HG03439 (cell line): ENCODE results near the gene TRPV5.

Source experiments
- ATAC-seq: cut with Tn5 transposase; IDR thresholded peaks from one replicate; pipeline ENCODE4 v1.9.1; 2021; ENCODE audit warnings: mild to moderate bottlenecking, moderate library complexity; ENCODE audit not compliant: unreplicated experiment

The TRPV5 gene

DNA sequence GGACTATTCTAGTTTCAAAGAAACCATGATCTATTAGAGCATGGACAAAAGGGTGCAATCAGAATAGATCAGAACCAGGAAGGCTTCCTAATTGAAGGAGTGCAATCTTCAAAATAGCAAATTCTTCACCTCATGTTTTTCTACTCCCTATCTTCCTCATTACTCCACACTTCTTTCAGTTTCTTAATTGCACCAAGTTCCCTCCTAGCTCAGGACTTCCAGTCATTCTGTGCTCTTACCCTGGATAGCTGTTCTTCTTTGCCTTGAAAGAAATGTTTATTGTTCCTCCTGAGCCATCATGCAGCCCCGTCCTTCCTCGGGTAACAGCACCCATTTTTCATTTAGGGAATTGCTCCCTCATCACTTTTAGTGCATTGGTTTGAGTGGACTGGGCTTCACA, 23.1 kb downstream of the TRPV5 start:
- ATAC-seq = no peak

DNA sequence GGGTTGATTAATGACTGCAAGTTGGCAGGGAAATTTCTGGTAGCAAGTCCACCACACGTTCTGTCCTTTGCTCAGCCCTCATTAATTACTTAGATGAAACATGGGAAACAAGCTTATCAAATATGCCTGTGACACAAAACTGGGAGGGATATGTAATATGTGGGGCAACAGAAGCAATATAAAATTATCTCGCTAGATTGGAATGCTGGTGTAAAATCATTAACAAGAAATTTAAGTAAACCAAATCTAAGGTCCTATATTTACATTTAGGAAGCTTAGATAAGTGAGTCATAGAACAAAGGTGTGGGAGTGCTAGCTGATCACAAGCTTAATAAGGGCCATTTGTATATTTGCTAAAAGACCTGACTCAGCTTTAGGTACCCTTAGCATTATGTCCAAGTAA, 23.5 kb downstream of the TRPV5 start:
- no peak for ATAC-seq

DNA sequence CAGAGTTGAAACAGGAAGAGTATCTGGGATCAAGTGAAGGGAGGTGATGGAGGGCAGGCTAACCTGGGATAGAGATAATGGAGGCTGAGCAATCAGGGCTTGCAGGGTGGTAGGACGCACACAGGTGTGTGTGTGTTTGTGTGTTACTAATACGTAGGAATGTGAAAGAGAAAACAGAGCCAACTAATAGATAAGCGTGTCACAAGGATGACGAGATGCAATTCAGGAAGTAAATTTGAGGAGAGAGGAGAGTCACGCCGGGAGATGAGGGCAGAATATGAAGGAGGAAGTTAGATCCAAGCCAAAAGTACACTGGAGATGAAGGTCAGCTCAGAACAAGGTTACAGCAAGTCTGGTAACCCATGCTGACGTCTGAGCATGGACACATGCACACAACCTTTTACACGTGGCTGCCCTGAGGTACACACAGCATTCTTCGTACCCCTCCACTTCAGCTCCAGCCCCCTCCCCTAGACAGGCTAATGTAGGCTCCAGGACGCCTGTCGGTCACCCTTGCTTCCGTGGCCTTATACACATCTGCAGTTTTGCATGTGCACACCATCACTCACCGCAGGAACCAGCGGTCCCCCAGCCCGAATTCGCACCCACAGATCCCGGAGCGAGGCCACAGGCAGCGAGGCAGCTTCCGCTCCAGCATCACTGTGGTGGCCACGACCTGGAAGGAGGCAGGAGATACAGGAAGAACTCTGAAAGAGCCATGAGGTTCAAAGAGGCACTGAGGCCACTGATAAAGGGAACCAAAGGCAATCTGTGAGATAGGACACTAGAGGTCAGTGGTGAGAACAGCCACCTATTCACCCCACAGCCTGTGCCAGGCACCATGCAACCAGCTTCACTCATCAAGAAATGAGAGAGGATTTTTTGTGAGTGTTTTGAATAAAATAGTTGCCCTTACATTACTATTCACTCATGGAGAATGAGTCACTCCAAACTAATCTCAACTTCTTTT, 24.3 kb downstream of the TRPV5 start:
- ATAC-seq = no peak

DNA sequence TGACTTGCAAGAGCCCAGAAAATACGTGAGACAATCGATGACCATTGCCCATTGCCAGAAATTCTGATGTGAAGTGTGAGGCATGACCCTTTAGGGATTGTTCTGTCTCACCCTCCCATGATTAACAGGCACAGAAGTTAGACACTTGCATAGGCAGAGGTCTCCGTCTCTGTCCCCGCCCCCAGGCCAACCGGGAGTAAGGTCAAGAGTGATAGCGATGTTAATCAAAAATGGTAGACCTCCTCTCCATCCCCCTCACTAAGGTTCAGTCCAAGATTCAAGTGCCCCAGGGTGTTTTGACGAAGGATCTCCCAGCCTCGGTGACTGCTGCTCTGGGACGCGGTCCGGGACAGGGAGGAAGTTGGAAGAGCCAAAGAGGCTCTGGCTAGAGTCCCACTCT, 25.3 kb downstream of the TRPV5 start:
- no peak for ATAC-seq

DNA sequence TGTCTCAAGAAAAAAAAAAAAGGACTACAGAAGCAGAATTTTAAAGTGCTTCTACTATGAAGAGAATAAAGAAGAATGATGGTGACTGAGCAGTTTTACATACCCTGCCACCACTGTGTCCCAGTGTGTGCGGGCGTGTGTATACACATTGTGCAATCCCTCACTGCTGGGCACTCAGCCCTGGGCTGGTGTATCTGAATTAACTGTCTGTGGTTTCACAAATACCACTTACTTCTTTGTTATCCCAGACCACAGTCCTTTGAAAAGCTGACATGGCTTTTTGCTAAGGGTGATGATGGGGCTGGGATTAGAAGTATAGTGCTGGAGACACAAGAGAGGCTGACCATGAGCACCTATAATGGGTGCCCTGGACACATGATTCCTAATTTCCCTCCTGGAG, 26.9 kb downstream of the TRPV5 start:
- no peak for ATAC-seq

DNA sequence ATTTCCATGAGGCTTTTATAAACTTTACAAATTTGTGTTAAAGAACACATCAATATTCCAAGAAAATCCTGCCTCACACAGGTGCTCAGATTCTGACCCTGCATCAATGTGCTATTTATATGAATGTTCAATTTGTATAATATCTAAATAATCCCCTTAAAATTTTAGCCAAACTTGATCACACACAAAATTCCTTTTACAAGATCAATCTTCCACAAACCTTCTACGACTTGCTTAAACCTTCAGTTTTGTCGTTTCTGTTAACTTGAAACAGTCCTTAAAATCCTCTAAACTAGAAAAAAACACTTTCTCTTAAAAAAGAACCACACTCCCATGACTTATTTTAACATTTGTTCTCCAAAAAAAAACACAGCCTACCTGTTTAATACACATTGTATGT, 27.8 kb downstream of the TRPV5 start:
- no peak for ATAC-seq

DNA sequence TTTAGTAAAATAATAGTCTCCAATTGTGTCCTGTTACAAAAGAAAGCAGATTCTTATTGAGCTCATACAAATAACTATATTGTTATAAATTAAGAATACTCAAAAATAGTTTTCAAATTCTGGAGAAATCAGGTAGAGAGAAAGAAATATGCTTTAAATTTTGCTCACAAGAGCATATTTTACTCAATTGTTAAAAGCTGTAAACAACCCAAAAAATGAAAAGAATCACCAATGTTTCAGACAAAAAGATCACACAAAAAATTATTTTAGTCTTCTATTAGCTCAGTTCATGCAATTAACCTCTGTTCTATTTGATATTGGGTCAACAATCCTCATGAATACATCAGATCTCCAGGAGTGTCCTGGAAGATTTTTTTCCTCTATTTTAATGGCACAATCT, 29.4 kb downstream of the TRPV5 start:
- no peak for ATAC-seq

DNA sequence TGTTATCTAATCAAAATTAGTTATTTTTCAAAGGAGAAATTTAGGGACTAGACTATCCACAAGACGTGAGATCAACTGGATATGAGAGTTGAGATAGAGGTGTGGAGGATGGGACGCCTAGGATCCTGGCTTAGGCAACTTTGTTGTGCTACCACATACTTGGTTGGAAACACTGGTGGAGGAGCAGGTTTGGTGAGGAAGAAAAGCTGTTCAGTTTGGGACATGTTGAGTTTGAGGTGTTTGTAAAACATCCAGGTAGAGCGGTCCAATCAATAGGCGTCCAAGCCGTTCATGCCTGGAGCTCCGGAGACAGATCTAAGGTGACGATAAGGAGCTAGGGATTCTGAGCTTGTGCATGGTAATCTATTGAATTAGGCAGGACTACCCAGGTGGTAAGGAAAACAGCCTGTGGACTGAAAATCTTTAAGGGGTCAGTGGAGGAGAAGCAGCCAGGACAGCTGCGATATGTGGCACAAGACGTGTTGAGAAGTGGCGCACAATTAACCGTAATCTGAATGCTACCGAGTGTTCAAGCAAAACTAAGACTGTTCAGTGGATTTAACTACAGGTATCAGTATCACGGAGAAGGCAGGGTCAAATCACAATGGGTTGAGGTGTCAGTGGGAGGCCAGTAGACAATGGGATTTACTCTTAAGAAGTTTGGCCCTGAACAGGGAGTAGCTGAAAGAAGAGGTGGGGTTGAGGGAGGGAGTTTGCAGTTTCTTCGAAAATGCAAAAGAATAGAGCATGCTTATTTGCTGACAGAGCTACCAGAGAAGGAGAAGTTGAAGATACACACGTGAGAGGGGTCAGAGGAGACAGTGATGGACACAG, 31.9 kb downstream of the TRPV5 start:
- no peak for ATAC-seq

DNA sequence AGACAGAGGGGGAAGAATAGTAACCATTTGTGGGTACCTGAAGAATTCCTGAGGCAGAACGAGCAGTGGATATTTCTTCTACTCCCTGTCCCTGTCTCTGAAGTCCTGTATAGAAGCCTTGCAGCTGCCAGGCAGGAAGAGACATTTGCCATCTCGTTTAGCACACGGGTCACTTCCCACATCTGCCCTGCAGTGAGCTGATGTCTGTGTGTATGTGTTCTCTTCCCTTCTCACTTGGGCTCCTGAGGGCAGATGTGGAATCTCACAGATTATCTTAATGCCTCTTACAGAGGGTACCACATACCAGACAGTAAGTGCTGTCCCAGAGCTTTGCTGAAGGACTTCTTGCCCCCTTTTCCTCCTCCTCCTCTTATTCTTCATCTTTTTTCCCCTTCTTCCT, 33.9 kb downstream of the TRPV5 start:
- ATAC-seq = no peak

DNA sequence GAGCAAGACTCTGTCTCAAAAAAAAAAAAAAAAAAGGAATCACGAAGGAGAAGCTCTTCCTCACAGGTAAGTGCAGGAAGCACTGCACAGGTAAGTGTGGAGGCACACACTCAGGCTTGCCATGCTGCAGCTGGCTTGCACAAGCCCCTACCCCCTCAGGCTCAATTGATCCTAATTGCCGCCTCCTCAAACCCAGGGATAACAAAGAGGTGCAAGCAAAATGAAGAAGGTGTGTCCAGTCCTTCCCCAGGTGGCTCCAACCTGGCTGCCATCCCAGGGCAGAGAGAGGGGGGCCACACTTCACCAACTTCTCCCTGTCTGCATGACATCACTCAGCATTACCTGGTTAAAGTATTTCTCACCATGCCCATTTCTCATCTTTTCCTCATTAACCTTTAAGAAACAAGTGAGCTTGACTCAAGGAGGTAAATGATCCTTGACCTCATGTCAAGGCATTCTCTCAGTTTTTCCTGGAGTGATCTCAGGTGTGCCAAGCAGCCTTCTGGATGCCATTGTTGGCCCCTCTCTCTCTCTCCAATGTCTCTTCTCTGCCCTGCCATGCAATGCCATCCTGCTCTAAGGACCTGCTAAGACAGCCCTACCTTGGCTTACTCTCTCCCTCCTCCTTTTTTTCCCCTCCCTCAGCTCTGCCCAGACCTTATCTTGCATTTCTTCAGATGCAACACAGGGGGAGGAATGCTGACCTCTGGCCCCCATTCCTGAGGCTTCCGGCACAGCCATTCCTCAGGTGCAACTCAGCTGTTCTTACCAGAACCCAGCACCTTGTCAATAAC, 35.0 kb downstream of the TRPV5 start:
- no peak for ATAC-seq

DNA sequence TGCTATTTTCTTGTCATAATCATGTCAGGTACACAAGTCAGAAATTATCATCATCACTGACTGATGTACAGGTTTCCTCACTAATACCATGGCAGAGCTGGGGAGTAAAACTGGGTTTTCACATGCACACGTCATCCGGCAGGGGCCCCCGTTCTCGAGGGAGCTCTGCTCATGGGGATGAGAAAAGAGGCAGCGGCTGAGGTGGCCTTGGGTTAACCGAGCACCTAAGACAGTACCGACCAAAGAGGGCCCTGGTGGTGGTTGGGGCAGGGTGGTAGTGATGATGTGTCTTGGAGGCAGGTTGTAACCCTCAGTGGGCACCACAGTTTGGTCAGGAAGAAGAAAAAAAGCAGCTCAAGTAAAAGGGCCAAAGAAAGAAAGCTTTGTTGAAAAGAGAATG, 35.9 kb downstream of the TRPV5 start:
- no peak for ATAC-seq

DNA sequence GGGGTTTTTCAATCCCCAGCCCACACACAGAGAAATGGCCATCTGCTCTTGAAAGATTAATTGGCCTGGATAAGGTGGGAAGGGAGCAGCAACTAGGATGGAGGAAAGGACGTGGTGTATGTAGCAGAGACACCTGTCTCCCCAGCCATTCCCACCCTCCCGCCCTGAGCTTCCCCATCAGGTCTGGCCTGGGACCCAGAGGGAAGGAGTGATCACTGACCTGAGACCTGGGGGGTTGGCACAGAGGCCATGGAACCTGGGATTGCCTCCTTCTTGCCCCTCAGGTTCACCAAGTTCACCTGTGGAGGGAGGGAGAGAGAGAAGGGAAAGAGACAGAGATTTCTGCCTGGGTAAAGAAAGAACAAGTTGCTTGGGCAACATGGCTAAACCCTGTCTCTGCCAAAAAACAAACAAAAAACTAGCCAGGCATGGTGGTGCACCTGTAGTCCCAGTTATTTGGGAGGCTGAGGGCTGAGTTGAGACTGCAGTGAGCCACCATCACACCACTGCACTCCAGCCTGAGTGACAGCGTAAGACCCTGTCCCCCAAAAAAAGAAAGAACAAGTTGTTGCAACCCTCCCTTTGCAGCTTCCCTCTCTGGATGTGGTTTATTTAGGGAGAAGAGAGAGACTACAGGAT, 36.7 kb downstream of the TRPV5 start:
- ATAC-seq = no peak

DNA sequence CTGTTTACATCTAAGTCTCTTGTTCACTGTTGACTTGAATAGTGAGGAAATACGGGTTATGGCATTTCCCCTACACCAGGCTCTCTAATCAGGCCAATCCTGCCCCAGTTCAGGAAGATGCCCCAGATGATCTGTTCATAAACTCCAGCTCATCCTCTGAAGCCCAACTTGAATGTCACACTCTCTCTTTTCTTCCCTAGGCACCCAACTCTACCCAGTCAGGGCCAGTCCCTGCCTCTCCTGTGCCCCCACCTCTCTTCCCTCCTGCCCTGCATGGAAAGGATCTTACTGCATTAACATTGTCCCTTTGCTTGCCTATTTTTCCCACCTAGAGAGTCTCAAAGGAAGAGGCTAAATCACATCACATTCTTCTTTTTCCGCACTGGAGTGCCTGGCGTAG, 37.4 kb downstream of the TRPV5 start:
- ATAC-seq = no peak

DNA sequence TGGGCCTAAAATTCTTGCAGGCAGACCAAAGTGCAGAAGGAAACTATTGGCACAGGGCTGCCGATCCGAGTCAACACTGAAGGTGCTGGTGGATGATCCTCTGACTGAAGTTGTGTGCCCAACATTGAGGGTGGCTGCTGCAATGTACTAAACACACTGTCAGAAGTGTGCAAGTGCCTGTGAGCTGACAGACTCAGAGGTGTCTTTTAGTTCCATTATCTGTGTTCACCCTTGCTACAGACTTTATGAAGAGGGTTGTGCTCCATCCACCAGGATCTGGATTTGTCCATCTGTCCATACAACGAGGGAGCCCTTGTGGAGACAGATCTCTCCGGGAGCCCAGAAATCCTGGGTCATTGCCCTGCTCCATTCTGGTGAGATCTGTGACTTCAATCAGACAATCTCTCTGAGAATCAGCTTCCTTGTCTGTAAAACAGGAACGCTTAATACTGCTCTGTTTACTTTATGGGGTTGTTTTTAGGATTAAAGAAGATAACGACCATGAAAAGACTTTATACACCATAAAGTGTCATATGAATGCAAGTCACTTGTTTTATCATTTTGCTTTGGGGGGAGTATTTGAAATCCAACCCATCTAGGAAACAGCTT, 38.5 kb downstream of the TRPV5 start:
- no peak for ATAC-seq

DNA sequence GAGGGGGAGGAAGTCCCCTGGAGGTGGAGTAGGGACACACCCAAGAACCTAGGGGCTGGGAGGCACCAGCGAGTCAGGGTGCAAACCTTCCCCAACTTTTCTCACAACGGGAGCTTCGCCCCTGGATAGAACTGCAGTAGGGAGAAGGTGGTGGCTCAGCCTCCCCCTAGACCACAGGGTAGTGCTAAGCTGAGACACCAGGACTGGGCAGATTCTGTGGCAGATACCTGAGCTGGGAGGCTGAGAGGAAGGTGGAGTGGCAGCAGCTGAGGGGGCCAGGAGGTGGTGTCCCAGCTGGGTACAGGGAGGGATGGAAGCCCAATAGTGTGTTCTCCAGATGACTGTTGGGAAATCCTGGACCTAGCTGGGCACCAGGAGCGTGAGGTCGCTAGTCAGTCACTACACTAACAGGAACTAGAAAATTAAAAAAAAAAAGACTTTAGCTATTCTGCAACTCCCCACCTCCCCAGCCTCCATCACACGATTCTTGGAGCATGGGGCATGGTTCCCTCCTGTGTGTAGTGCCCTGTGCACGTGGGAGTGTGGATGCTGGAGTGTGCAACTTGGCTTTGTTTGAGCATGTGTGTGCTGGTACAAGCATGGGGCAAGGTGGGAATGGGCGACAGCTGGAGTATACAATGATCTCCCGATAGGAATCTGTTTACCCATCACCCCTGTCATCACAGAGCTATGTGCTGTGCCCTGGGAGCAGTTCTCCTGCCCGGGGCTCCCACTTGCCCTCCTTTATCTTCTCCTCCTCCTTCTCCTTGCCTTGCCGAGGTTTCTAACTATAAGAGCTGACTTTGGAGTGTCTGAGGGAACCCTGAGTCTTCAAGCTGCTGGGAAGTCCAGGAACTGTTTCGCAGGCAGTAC, 39.2 kb downstream of the TRPV5 start:
- no peak for ATAC-seq

DNA sequence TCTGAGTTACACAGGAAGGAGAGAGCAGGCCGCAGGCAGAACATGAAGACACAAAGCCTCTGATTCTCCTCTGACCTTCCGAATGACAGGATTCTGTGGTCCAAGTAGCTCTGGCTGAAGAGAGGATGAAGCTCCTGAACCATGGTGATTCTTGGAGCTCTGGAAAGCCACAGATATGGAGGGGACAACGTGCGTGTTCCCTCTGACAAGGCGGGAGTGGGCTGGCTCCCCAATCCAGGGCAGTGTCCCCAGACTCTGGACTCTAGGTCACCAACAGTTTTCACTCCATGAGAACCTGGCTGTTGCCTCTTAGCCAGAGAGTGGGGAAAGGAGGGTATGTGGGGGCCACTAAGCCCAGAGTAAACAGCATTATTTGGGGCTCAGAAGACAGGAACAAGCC, 40.6 kb downstream of the TRPV5 start:
- ATAC-seq = no peak

DNA sequence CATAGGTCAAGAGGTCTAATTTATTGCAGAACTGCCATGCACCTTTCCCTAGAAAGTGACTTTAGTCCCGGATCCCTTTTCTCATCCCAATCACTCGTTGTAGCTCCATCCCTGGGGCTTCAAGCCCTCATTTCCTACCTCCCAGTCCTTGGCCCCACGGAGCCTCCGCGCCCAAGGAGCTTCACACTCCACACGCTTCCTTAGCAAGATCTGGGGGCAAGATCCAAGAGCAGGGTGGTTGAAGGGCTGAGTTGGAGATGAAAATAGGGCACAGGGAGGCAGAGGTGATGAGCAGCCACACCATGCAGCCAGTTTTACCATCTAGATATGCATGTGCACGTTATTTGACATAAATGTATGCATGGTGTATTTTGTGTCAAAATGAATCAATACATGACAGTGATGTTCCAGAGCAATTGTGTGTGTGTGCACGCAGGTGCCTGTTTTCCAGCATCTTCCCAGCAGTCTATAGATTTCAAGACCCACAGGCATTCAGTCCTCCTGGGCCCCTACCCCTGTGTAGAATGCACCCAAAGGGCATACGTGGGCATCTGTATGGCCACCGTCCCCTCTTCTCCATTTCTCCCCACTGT, 42.0 kb downstream of the TRPV5 start:
- no peak for ATAC-seq

DNA sequence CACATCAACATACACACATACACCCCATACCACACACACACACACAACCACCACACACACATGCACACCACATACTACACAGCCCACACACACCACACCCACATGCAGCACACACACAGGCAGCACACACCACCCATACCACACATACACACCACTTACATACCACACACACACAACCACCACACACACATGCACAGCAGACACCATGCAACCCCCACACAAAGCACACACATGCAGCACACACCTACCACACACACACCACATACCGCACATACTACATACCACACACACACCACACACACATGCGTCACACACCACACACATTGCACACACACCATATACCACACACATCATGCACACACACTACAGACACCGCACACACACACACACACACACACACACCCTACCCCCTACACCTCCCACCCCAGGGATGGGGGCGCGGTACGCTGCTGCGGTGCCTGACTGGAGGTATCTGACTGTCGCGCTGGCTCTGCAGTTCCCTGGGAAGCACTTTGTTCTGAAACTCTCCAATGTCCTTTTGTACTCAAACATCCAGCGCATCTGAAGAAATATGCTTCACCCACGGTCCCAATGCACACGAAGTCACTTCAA, 42.6 kb downstream of the TRPV5 start:
- ATAC-seq = no peak

DNA sequence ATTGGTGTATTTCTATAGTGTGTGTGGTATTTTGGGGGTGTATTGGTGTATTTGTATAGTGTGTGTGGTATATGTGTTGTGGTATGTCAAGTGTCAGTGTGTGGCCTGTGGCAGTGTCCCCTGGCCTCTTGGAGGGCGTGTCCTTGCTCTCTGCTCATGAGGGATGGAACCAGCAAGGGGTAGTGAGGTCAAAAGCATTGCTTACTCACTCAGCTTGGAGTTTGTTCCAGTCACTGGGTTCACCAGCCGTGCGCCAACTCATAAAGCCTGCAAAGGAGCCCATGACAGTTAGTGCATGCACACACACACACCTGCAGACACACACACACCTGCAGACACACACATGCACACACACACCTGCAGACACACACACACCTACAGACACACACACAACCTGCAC, 43.7 kb downstream of the TRPV5 start:
- ATAC-seq = no peak
